Hematopoietic multipotent progenitor cell treated with erythropoietin and hydrocortisone succinate and interleukin-3 and kit ligand, for 6 days (in vitro differentiated cells): ENCODE data around the gene LRRC49.

Experiments used
- DNase-seq: peaks from one replicate; pipeline ENCODE4 v3.0.0-alpha.2; 2015

The LRRC49 gene

DNA sequence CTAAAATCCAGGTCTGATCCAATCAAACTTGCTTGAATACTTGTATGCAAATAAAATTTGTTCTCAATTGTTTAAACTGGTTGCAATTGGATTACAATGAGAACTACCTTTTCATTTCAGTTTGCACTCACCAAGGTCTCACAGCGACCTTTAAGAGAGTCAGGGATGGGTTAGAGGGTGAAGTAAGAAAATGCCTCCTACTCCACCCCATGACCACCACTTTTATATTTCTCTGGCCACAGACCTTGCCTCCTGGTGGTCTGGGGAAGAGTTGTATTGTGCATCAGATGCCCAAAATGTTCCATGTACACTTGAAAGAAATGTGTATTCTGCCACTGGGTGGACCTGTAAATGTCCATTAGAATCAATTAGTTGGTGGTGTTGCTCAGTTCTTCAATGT is 206.3 kb downstream of the LRRC49 start:
- DNase-seq: no peak
